Measurements from ENCODE around the gene PEX26. TPM values are rescaled to one million over a fixed set of nuclear protein-coding genes. Genes with fewer than 3 reads are reported as not detected.
A peak's percentile ranks its signal among the peaks of the same experiment; 100 is the strongest.

The PEX26 gene
- total and polyA plus RNA-seq, 2 experiments from 2014 or later = 5.4 to 45.5 TPM

DNA sequence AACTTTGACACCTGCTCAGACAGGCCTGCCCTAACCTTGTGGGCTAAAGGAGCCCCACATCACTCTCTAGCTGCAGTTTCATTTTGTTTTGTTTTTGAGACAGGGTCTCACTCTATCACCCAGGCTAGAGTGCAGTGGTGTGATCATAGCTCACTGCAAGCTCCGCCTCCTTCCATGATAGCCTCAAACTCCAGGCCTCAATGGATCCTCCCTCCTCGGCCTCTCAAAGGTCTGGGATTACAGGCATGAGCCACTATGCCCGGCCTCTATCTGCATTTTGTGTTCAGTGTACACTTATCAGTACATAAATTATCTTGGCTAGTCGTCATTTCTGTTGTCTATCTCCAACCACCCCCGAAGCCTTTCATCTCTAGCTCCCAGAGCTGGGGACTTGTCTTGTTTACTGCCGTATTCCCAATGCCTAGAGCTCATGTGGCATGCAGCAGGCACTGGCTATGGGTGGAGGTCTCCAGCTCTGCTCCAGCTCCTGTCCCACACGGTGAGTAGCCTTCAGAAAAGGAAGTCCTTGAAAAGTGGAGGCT, 22.1 kb upstream of the PEX26 start:
- H3K36me3 ChIP-seq = no peaks in the 10 kb centered on the region
- no peak overlapping the region for H3K4me3 ChIP-seq
- no peak for TF ChIP-seq CTCF (IDR thresholded peaks at IDR 0.05; ENCODE audit: low read depth, low read length)
- no peak for DNase-seq (ENCODE audit: low read depth in 1 of 2, low spot score in 1 of 2)
- H3K4me1 ChIP-seq (ENCODE audit: low read depth) = peaks cover 11% of the 10 kb centered on the region
- H3K27me3 ChIP-seq = no peaks in the 10 kb centered on the region
- no peak overlapping the region for H3K27ac ChIP-seq
- no peaks in the 10 kb centered on the region for H3K9me3 ChIP-seq (ENCODE audit: low read depth)

DNA sequence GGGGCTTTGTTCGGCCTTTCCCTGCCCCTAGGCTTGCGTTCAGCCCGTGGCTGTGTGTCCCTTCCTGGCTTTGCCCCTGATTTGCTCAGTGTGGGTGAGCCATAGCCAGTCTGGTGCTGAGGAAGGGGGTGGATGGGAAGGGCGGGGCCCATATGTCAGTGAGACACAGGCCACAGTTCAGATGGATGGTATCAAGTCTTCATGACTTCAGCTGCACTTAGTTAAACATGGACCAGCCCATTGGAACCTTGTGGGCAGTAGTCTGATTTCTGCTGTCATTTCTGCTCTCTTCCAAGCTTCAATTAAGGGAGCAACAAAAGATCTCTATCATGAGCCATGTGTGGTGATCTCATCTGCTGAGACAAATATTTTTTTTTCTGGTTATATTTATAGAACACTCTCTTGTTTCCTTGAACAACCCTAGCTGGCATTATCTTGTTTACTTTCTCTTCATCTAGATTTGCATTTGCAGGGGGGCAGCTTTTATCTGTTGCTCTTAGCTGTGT, 21.6 kb upstream of the PEX26 start:
- H3K4me3 ChIP-seq = no peak overlapping the region
- H3K27ac ChIP-seq = no peak overlapping the region
- peaks cover 11% of the 10 kb centered on the region for H3K4me1 ChIP-seq (ENCODE audit: low read depth)
- DNase-seq (ENCODE audit: low read depth in 1 of 2, low spot score in 1 of 2) = no peak
- no peaks in the 10 kb centered on the region for H3K27me3 ChIP-seq
- no peak for TF ChIP-seq CTCF (IDR thresholded peaks at IDR 0.05; ENCODE audit: low read depth, low read length)
- no peaks in the 10 kb centered on the region for H3K36me3 ChIP-seq
- H3K9me3 ChIP-seq (ENCODE audit: low read depth) = no peaks in the 10 kb centered on the region

- no peak for DNase-seq (ENCODE audit: low read depth in 1 of 2, low spot score in 1 of 2)
- Histone ChIP-seq H3K27ac (no peak overlapping the region), H3K4me1 (ENCODE audit: low read depth) (peaks cover 11% of the 10 kb centered on the region), H3K9me3 (ENCODE audit: low read depth) (no peaks in the 10 kb centered on the region), H3K36me3 (no peaks in the 10 kb centered on the region), H3K4me3 (no peak overlapping the region), H3K27me3 (no peaks in the 10 kb centered on the region)
- TF ChIP-seq CTCF (IDR thresholded peaks at IDR 0.05; ENCODE audit: low read depth, low read length) = no peak
Observed at GRCh38 chr22:18056807-18057474, 20.8 kb upstream of the PEX26 start.

DNA sequence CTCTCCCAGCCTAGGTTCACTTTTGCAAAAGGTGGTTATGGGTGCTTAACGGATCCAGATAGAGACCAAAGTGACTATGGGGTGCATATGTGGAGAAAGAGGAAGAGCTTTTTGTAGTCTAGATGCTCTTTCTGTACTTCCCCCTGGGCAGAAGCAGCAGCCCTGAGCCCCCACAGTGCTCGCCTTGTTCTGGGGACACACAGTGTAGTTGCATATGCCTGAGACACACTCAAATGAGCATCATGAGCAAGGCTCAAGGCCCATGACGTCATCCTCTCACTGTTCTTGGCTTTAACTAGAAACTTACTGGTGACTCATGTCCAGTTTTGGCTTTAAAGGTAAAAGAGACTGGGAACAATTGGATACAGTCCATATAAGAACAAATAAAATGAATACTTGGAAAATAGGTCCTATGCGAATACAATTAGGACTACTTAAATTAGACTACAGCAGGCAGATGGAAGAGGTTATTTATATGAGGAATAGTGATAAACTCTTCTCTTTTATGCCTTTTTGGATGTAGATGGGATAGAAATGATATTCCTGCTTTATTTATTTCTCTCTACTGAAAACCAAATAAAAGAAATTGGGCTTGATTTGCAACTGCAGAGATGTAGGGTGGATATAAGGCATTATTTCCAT, 20.1 kb upstream of the PEX26 start:
- Histone ChIP-seq H3K9me3 (ENCODE audit: low read depth) (no peaks in the 10 kb centered on the region), H3K4me3 (no peak overlapping the region), H3K4me1 (ENCODE audit: low read depth) (peaks cover 11% of the 10 kb centered on the region), H3K27ac (no peak overlapping the region), H3K36me3 (no peaks in the 10 kb centered on the region), H3K27me3 (no peaks in the 10 kb centered on the region)
- DNase-seq (ENCODE audit: low read depth in 1 of 2, low spot score in 1 of 2) = peak in 1 of 2 donors; percentile 98
- TF ChIP-seq CTCF (IDR thresholded peaks at IDR 0.05; ENCODE audit: low read depth, low read length) = no peak

GRCh38 chr22:18058371-18059093, 19.3 kb upstream of the PEX26 start:
- Histone ChIP-seq H3K27ac (no peak overlapping the region), H3K4me3 (no peak overlapping the region), H3K9me3 (ENCODE audit: low read depth) (no peaks in the 10 kb centered on the region), H3K27me3 (no peaks in the 10 kb centered on the region), H3K36me3 (no peaks in the 10 kb centered on the region), H3K4me1 (ENCODE audit: low read depth) (peaks cover 11% of the 10 kb centered on the region)
- no peak for DNase-seq (ENCODE audit: low read depth in 1 of 2, low spot score in 1 of 2)
- TF ChIP-seq CTCF (IDR thresholded peaks at IDR 0.05; ENCODE audit: low read depth, low read length) = no peak

Data from cardiac muscle cell (in vitro differentiated cells and primary cell).